Activated effector memory CD4-positive, alpha-beta T cell treated with Interleukin-2 at 50 U/mL for 16 hours (primary cell): ENCODE measurements around the gene HSDL2.
A peak's percentile ranks its signal among the peaks of the same experiment; 100 is the strongest.
"Not testable (repeated sequence)": the region's sequence is repeated elsewhere in the genome, so short reads cannot be mapped to it uniquely, and the experiment has no call there.

Experiments
- DNase-seq: peaks from one replicate; pipeline ENCODE4 v3.0.0-alpha.2; 2020

Gene HSDL2

DNA sequence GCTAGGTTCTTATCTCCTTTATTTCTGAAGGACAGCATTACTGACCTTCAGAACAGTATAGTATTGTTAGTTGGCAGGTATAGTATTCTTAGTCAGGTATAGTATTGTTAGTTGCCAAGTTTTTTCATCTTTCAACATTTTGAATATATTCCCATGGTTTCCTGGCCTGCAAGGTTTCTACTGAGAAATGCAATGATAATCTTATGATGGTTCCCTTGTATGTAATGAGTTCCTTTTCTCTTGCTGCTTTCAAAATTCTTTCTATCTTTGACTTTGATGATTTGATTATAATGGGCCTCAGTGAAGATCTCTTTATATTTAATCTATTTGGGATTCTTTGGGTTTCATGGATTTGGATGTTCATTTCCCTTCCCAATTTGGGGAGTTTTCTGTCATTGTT, 12.4 kb upstream of the HSDL2 start:
- DNase-seq: no peak

DNA sequence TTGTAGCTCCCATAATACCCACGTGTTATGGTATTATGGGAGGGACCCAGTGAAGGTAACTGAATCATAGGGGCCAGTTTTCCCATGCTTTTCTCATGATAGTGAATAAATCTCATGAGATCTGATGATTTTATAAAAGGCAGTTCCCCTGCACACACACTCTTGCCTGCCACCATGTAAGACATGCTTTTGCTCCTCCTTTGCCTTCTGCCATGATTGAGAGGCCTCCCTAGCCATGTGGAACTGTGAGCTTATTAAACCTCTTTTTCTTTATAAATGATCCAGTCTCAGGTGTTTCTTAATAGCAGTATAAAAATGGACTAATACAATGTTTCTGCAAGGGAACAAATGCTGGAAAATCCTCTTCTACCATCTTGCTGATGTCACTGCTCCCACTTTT, 10.1 kb upstream of the HSDL2 start:
- no peak for DNase-seq

DNA sequence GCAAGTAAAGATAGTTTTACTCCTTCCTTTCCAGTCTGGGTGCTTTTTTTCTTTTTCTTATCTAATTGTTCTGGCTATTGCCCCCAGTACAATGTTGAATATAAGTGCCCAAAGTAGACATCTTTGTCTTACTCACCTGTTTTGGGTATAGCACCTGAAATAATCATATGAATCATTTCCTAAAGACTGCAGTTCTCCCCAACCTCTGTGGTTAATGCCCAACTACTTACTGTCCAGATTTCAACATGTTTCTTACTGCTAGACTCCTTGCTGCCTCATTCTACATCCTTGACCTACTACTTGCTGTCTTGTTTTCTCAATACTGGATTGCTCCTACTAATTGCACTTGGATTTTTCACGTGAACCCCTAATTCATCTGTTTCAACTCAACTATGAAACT, 8.8 kb upstream of the HSDL2 start:
- DNase-seq: no peak

DNA sequence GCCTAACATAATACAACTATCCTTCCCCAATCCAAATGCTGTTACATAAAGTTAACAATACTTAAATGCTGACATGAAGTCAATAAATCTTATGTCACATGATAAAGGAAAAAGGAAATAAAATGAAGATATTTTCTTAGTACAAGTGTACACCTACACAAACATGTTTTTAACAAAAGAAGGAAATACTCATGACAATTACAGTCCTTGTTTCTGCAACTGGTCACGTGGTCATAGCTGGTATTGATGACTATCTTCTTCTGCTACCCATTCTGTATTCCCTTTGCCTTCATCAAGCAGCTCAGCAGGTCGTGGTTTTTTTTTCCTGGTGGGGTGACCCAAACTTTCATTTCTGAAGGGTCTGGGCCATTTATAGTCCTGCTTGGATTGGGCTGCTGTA, 6.2 kb upstream of the HSDL2 start:
- not testable (repeated sequence) for DNase-seq

DNA sequence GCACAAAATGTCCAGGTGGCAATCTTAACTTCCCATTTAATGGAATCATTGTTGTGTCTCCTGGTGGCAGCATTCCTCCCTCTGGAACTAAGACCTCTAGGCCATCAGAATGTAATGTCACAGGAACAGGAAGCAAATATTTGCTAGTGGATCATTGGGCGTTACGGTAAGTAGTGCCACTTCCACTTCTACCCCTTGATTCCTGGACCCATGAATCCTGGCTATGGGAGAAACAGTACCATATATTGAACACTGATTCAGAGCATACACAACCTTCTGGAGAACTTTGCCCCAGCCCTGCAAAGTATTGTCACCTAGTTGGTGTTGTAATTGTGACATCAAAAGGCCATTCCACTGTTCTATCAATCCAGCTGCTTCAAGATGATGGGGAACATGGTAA, 5.7 kb upstream of the HSDL2 start:
- not testable (repeated sequence) for DNase-seq

DNA sequence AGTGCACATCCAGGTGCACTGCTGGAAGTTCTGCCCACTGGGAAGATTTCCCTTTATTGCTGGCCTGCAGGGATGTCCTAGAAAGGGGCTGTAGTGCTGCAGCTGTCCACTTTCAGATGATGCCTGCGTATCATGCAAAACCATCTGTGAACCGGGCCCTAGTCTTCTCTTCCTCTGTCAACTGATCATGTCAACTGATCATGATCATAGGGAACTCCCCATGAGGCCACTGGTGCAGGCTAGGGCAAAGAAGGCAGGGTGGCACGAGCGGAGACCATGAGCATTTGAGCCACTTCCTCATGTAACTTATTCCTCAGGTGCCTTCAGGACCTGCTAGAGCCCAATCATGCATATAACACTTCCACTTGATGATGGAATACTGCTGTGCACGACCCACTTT, 4.5 kb upstream of the HSDL2 start:
- DNase-seq: no peak

DNA sequence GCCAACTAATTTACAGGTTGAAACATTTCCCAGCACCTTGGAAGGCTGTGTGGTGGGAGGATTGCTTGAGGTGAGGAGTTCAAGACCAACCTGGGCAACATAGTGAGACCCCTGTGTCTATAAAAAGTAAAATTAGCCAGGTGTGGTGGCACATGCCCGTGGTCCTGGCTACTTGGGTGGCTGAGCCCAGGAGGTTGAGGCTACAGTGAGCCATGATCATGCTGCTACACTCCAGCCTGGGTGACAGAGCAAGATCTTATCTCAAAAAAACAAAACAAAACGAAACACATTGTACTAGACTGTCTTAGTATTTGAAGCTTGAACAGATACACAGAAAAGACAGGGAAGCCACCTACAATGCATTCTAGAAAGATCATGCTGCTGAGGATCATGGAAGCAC, 2.8 kb upstream of the HSDL2 start:
- no peak for DNase-seq

DNA sequence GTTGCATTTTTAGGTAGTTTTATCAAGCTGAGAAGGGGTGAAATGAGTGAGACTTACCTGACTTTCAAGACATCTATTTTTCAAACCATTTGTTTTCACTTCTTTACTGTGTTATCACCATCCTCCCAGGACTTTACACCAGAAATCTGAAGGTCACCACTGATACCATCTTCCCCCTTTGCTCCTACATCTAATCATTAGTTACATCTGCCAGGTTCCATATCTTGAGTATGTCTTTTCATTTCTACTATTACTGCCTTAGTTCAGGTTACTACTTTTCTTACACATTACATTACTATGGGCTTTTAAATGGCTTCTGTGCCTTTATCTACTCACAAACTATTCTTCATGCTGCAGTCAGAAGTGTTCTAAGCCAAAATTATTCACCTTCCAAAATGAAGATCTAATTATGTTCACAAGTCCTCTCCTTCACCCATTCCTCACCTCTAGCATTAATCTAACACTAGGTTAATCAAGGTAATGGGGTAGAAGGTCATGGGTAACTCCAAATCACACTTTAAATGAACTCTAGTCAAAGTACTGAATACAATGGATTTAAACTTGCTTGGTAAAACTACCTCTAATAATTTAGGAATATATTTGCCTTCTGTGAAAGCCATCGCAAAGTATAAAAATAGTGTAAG, 2.1 kb upstream of the HSDL2 start:
- no peak for DNase-seq

DNA sequence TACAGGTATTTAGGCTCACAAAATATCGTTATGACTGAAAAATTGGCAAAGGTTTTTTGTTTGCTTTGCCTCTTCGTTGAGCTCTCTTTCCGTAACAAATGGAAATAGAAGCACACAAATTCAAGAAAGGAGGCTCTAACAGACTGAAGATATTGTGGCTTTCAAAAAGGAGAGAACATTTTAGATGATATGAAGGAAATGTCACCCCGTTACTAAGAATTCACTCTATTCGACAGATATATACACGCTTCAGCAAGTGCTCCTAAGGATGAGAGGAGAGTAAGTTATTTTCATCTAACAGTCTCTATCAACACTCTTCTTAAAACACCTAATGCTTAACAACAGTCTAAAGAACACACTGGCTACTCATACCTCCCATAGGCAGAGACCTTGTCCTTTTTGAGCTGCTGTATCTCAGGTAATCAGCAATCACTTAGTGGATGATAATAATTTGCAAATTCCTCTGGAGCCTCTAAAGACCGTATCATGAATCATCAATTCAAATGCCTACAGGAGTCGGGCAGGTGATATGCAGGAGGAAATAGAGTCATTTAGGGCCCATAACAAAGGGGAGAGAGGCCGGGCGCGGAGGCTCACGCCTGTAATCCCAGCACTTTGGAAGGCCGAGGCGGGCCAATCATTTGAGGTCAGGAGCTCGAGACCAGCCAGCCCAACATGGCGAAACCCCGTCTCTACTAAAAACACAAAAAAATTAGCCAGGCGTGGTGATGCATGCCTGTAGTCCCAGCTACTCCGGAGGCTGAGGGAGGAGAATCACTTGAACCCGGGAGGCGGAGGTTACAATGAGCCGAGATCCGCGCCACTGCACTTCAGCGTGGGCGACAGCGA, 1.4 kb upstream of the HSDL2 start:
- no peak for DNase-seq

DNA sequence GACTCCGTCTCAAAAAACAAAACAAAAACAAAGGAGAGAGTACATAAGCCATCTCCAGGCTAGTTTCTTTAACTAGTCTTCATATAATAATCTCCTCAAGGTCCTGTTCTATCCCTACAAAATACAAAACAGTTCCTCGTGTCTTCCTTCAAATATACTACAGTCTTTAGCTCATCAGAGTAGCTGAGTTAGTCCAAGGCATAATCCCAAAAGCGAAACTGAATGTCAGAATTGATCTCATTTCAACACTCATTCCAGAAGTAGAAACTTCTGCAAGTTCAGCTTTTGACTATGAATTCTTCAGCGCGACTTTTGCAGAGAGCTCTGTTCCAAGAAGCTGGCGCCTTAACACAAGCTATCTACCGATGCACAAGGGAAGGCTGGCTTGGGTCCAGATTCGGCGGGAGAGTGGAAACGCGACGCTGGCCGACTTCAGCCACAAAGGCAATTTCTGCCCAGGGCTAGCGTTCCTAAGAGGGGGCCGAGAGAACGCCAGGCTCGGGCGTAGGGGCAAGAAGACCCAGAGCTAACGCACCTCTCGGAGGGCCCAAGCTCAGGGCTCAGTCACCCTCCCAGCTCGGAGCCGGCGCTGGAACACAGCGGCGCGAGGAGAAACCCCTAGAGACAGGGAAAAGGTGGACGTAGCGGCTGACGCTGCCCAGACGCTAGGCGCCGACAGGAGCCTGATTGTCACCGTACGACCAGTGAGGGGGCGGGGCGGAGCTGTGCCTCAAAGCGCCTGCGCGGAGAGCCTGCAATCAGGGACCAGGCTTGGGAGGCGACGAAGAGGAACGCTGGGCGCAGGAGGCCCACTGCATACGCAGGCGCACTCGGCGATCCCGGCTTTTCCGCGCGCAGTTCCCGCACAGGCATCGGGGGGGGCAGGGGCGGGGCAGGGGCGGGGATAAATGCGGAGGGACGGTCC, 469 bp upstream of the HSDL2 start:
- DNase-seq: peak; percentile 96

DNA sequence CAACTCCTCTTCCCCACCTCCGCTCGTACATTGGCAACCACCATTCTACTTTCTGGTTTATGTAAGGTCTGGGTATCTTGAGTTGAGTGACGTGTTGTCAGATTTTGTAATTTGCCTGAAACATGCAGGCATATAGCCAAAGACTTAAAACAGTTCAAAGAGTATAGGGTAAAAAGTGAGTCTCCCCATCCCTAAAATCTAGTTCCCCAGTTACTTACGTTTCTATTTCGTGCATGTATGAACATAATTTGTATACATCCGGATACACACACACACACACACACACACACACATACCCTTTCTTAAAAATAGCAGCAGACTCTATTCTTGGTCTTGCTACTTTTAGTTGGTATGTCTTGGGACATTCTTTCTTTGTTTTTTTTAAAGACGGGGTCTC, 915 bp downstream of the HSDL2 start:
- DNase-seq: no peak

DNA sequence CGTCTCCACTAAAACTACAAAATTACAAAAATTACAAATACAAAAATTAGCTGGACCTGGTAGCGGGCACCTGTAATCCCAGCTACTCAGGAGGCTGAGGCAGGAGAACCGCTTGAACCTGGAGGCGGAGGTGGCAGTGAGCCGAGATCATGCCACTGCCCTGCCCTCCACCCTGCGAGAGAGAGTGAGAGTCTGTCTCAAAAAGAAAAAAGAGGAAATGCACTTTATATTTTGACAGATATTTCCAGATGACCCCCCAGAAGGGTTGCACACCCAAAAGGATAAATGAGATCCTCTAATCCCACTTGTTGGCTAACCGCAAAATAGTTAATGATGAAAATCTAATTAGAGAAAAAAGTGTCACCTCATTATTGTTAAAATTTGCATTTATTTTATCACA, 2.2 kb downstream of the HSDL2 start:
- no peak for DNase-seq

DNA sequence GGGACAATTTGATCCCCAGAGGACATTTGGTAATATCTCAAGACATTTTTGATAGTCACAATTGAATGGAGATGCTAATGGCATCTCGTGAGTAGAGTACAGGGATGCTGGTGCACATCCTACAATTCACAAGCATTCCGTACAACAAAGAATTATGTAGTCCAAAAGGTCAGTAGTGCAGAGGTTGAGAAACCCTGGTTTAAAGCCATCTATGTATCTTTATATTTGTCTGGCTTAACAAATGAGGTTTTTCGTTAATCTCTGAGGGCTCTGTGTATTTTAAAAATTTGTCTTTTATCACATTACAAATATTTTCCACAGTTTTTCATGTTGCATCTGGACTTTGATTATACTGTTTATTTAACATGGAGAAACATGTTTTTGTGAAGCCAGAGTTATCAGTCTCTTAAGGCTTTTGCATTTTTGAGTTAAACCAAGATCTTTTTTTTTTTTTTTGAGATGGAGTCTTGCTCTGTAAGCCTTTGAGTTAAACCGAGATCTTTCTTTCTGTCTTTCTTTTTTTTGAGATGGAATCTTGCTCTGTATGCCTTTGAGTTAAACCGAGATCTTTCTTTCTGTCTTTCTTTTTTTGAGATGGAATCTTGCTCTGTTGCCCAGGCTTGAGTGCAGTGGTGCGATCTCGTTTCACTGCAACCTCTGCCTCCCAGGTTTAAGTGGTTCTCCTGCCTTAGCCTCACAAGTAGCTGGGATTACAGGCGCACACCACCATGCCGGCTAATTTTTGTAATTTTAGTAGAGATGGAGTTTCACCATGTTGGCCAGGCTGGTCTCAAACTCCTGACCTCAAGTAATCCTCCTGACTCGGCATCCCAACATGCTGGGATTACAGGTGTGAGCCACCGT, 2.8 kb downstream of the HSDL2 start:
- no peak for DNase-seq

DNA sequence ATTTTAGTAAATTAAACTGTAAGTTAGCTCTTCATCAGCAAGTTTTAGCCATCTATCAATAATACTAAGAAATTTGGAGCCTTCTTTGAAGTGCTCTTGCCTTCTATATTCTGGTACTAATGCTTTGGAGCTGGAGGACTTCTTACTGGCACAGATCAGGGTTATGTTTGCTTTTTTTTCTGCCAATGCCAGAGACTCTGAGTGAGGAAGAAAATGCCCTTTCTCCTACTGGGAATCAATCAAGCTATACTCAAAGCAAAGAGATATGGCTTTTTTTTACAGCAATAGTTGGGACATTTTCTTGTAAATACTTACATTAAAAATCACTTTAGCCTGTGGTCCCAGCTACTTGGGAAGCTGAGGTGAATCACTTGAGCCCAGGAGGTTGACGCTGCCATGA, 4.3 kb downstream of the HSDL2 start:
- no peak for DNase-seq

DNA sequence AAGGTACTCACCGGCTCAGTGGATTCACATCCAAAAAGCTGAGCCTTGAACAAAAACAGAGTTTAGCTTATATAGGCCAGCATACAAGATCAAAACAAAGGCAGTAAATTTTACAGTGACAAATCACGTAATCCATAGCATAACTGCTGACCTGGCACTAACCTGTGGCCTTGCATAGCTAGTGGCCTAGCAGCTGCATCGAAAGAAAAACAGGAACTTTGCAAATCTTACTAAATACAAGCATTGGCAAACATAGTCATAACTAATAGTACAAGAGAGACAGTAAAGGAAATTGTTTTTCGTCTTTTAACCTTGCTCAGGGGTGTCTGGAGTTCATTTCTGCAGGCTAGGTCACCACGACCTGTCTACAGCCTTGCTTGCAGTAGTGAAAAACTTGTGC, 4.8 kb downstream of the HSDL2 start:
- no peak for DNase-seq

DNA sequence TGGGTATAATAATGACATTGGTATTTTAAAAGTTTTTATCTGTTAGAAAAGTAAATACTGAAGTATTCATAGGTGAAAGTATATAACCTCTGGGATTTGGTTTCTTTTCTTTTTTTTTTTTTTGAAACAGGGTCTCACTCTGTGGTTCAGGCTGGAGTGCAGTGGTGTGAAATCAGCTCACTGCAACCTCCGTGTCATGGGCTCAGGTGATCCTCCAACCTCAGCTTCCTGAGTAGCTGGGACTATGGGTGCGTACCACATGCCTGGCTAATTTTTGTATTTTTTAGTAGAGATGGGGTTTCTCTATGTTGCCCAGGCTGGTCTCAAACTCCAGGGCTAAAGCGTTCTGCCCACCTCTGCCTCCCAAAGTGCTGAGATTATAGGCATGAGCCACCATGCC, 7.2 kb downstream of the HSDL2 start:
- no peak for DNase-seq

DNA sequence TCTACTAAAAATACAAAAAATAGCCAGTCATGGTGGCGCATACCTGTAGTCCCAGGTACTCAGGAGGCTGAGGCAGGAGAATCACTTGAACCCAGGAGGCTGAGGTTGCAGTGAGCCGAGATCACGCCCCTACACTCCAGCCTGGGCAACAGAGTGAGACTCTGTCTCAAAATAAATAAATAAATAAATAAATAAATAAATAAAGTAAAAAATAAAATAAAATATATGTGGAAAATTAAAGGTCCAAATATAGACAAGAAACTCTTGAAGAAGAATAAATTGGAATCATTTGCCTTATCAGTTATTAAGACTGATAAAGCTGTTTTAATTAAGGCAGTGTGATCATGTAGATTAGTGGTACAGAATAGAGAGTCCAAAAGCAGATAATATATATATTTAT, 10.0 kb downstream of the HSDL2 start:
- not testable (repeated sequence) for DNase-seq

DNA sequence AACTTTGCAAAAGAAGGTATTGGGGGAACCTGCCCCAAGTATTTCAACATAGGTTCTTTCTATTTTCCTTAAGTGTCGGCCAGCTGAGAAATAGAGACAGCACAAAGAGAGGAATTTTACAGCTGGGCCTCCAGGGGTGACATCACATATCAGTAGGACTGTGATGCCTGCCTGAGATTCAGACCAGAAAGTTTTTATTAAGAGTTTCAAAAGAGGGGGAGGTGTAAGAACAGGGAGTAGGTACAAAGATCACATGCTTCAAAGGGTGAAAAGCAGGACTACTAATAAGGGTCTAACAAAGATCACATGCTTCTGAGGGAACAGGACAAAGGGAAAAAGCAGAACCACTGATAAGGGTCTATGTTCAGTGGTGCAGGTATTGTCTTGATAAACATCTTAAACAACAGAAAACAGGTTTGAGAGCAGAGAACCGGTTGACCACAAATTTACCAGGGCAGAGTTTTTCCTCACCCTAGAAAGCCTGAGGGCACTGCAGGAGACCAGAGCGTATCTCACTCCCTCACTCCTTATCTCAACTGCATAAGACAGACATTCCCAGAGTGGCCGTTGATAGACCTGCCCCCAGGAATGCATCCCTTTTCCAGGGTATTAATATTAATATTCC, 12.1 kb downstream of the HSDL2 start:
- not testable (repeated sequence) for DNase-seq

DNA sequence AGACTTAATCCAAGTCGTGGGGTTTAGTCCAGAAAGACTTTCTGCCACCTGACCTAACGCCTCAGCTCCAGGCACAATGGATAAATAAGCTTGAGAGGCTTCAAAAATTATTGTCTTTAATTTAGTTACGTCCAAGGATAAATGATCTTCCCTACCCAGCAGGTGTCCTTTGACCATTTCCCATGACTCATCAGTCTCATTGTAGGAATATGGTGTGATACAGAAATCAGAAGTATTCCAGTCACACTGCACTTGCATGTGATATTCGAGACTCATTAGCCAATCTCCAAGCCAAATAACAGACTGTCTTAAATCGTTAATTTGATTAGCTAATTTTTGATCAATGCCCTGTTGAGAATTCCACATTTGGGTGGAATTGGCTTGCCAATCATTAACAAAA, 13.2 kb downstream of the HSDL2 start:
- not testable (repeated sequence) for DNase-seq

DNA sequence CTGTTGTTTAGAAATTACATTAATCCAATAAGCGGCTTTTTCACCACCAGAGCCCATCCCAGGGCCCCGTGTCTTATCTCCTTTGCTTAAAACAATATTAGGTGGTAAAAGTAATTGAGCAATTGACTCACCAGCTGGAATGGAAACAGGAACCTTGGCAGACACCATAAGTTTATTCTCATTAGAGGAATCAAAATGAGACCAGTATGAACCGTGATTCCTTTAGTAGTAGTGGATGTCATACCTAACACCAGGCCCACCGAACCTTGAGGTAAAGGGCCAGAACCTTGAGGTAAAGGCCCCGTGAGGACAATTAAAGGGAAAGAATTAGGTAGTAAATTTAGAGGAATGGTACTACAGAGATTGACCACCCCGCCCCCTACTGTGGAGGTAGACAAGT, 16.5 kb downstream of the HSDL2 start:
- DNase-seq: no peak

DNA sequence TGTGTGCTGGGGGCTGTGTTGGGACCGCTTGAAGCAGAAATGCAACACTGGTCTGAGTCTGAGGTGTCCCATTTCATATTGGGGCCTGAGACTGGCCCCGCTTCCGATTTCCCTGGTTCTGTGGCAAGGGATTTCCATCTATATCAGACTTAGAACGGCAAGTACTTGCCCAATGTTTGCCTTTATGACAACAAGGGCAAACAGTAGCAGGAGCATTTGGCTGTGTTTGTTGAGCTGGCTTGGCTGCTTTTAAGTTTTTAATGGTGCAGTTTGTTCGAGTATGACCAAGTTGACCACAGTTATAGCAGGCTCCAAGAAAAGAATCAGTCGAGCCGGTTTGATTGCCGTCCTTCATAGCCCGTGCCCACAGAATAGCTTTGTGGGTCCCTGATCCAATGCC, 17.0 kb downstream of the HSDL2 start:
- no peak for DNase-seq

DNA sequence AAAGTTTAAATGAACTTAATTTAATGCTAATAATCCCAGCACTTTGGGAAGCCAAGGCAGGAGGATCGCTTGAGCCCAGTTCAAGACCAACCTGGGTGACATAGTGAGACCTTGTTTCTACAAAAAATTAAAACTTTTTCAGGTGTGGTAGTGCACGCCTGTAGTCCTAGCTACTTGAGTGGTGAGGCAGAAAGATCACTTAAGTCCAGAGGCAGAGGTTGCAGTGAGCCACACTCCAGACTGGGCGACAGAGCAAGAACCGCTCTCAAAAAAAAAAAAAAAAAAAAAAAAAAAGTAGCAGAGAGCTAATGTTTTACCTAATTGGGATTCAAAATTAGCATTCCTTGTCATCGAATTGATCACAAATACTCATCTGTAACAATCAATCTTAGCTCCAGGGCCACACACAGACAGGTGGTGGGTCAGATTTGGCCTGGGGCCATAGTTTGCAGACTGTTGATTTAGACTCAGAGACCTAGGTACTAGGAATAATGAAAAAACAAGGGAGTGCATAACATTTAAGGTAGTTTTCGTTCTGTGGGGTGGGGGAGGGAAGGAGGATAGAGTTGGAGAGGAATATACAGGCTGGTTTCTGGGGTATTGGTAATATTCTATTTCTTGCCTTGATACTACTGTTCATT, 21.4 kb downstream of the HSDL2 start:
- no peak for DNase-seq
